Gastroesophageal sphincter (tissue), 3 donors: ENCODE results near the gene MAP2K6.

ENCODE experiments used
- CTCF ChIP-seq, 4 experiments: fragments of 200-600 bp in 2 of 4; fragments of 450-650 bp in 2 of 4; sonication (generic) in 1 of 4; IDR thresholded peaks; one replicate each; pipeline ENCODE4 v1.5.1; 2017 to 2019; ENCODE audit warnings: antibody characterized with exemption in 4 of 4, mild to moderate bottlenecking in 2 of 4, moderate library complexity in 2 of 4
- POLR2A ChIP-seq, 2 donors: fragments of 450-650 bp; IDR thresholded peaks; one replicate each; pipeline ENCODE4 v1.6.1; 2017; ENCODE audit warnings: antibody characterized with exemption in 2 of 2, mild to moderate bottlenecking in 2 of 2, moderate library complexity in 1 of 2
- POLR2AphosphoS5 ChIP-seq: sonication (generic); formaldehyde crosslinking; IDR thresholded peaks from one replicate; pipeline ENCODE4 v1.6.1; 2017; ENCODE audit warnings: antibody characterized with exemption

DNA sequence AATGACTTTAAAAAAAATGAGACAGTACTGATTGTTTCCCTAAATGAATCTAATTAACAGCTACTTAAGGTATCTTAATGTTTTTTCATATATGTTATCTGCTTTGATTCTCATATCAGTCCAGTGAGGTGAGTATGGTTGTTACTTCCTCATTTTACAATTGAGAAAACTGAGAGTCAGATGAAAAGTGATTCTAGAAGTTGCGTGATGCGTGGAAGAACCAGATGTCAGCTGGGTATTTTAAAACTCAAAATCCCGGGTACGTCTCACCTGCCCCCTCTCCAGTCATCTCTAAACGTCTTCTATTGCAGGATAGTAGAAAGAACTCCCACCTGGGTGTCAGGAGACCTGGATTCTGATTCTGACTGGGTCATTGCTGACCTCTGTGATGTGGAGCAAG lies 89.2 kb downstream of the MAP2K6 start:
- no peak for TF ChIP-seq CTCF (IDR thresholded peaks at IDR 0.05)
- no peak for TF ChIP-seq POLR2AphosphoS5
- no peak for TF ChIP-seq POLR2A (IDR thresholded peaks at IDR 0.05)
